HT1080 (cell line): ENCODE data around the gene MRPL24. TPM values are rescaled to one million over a fixed set of nuclear protein-coding genes. Genes with fewer than 3 reads are reported as not detected.
"Not testable (repeated sequence)": the region's sequence is repeated elsewhere in the genome, so short reads cannot be mapped to it uniquely, and the experiment has no call there.

ENCODE experiments used
- DNase-seq: peaks from one replicate; pipeline ENCODE4 v3.0.0-alpha.2; 2015; ENCODE audit warnings: low read depth
- polyA plus RNA-seq, 2 experiments: library from polyadenylated mRNA; depleted of rRNA; stranded (reverse); fragments of >200 nt; gene quantifications; 2 replicates each; pipeline ENCODE4 v1.2.3, GENCODE V29; 2015
- total RNA-seq: library from RNA; depleted of rRNA; stranded (reverse); fragments of >200 nt; shearing (Covaris generic); gene quantifications from 2 replicates; pipeline ENCODE4 v1.2.3, GENCODE V29; 2014; rRNA removed

MRPL24 gene
- 163 and 192 TPM in 2 replicates for total RNA-seq
- polyA plus RNA-seq (2015; cell fraction: cytosol; rRNA removed), result 160 and 175 TPM in 2 replicates
- 94.5 and 109 TPM in 2 replicates for polyA plus RNA-seq (2015; cell fraction: nucleus; rRNA removed)

GRCh38 chr1:156740741-156741480, at the start of gene MRPL24:
Gene MRPL24 (minus strand): TSS chr1:156741088. CDS start chr1:156738704, 2,384 bp downstream.
- peak; percentile 100 for DNase-seq

DNA sequence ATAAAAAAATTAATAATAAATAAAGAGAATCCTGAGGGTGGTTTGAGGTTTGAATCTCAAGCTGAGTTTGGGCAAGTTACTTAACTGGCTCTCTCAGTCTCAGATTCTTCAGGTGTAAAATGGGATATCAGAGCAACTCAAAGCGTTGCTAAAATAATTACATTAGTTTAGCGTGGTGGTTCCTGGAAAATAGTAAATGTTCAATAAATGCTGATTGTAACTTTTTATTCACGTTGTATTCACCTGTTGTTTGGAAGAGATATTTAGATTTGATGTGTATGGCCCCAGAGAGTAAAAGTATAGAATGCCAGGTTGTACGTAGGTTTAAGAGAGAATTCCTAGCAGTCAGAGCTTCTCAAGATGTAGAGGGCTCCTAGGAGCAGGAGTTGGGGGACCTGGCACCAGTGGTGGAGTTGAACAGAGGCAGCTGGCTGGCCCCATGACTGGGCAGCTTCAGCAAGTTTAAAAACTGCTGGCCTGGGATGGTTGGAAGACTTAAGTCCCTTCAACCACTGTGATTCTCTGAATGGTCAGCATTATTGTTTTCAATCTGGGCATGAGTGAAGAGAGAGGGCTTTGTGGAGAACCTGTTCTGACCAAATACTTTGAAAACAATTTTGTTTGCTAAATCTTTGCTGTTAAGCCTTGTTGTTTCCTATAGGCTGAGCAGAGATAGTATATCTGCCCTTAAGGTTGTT, 48.9 kb upstream of the MRPL24 start:
- DNase-seq, result no peak

GRCh38 chr1:156788136-156788535, 47.2 kb upstream of the MRPL24 start:
- DNase-seq, result no peak

- DNase-seq, result no peak
Measured at GRCh38 chr1:156786640-156787039, 45.8 kb upstream of the MRPL24 start.

DNA sequence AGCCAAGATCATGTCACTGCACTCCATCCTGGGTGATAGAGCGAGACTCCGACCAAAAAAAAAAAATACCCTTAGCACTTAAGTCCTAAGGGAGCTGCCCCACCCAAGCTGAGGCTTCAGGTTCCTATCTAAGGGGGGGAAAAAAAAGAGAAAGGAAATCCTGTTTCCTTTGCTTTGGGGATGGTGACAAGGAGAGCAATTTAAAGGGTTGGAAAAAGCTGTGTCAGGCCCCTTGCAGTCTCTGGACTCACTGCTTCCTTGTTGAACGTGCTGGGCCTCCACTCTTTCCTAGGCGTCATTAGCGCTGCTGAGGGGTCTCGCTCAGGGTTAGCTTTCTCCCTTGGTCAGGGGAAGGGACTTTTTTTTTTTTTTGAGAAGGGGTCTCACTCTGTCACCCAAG, 44.6 kb upstream of the MRPL24 start:
- no peak for DNase-seq

DNA sequence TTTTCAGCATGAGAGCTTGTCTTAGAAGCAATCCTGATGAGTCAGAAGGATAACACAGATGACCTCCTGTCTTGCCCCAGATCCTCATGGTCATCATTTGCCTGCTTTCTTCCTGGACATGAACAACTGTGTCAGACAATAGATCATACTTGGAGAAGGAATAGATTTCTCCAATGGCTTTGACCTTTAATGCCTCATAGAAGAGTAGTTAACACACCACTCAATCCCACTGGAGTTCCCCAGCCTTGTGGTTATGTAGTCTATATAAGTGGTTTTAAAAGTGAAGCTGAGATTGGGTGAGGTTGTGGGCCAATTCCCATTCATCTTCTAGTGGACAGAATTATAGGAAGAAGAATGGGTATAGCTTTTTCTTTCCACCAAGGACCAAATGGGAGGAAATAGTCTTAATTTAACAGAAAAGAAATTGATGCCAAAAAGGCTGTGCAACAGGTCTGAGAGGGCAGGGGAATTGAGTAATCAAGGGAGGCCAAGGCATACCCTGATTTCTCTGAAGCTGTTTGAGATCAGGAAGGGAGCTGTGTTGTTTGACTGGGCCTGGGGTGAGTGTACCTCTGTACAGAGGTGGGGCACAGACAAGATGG, 40.8 kb upstream of the MRPL24 start:
- DNase-seq, result peak; percentile 14

GRCh38 chr1:156777573-156777972, 36.7 kb upstream of the MRPL24 start:
- DNase-seq, result no peak

DNA sequence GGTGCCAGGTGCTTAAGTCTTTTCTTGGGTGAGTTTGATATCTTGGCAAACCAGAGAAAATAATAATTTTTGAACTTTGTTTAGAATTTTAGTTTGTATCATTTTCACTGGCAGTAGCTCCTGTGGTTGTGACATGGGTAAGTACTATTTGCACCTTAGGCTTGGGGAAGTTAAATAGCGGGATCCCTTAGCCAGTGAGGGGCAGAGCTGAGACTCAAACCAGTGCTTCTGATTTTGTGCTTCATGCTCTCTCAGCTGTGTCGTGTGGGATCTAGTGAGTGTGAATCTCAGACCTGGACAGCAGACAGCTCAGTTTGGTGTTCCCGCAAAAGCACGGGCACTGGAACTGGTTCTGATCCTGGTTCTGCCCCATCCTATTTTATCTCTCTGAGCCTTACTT, 36.1 kb upstream of the MRPL24 start:
- DNase-seq, result no peak

- DNase-seq, result peak; percentile 15
Measured at GRCh38 chr1:156775799-156776198, 34.9 kb upstream of the MRPL24 start.

- DNase-seq, result no peak
Measured at GRCh38 chr1:156773607-156774006, 32.7 kb upstream of the MRPL24 start.

GRCh38 chr1:156772728-156773497, 32.0 kb upstream of the MRPL24 start:
- DNase-seq, result no peak

DNA sequence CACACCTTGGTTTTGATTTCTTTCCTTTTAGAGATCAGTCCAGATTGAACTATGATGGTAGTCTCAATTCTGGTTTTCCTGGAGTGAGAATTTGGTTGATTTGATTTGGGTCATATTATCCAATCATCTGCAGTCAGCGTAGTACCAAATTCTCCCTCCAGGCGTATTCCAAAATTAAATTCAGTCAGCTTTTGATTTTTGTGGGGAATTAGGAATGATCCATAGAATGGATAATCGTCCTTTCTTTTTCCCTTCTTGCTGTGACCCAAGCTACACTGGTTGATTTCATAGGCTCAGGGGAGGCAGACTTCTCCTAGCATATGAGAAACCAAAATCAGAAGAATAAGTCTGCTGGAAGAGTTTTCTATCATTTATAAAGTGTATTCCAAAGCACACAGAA, 31.3 kb upstream of the MRPL24 start:
- DNase-seq, result no peak

GRCh38 chr1:156768610-156769295, 27.9 kb upstream of the MRPL24 start:
- DNase-seq, result no peak

- peak; percentile 18 for DNase-seq
Measured at GRCh38 chr1:156767879-156768604, 27.2 kb upstream of the MRPL24 start.

- peak; percentile 100 for DNase-seq
Measured at GRCh38 chr1:156767101-156767878, 26.4 kb upstream of the MRPL24 start, which contains the start of gene PRCC. Gene PRCC (plus strand): TSS chr1:156767535. CDS start chr1:156767772, 237 bp downstream.

DNA sequence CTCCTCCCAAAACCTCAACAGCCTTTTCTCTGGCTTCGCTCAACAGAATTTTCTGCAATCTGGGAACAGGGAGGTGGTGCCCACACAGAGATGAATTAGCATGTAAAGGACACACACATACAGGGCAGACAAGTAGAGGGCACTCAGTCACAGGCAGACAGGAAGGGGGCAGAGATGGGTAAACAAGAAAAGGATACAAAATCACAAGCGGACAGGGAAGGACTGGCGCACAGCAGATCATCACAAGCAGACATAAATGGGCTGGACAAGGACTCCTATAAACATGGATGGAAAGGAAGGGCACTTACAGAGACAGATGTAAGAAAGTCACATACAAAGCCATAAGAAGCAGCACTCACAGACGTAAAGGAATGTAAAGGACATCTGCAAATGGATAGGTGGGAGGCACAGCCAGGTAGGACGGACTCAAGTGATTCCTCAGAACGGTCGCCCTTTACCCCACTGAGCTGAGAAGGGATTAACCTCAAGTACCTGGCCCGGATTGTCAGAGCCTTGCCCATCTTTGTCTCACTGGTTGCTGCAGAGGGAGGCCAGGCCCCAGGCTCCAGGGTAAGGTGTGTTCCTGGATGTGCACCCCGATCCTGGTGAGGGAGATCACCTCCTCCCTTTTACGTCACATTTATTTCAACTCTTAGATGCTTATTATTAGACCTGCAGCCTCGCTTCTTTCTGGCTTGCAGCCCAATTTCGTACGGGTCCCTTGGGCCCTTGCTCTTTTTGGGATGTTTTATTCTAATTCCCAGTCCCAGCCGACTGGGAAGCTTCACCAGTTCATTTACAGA, 25.6 kb upstream of the MRPL24 start:
- peak; percentile 36 for DNase-seq

- no peak for DNase-seq
Measured at GRCh38 chr1:156765666-156766065, 24.8 kb upstream of the MRPL24 start.

- DNase-seq, result not testable (repeated sequence)
Measured at GRCh38 chr1:156765136-156765535, 24.2 kb upstream of the MRPL24 start.

- DNase-seq, result no peak
Measured at GRCh38 chr1:156760796-156761104, 19.9 kb upstream of the MRPL24 start.
